Tongue (tissue), 2 donors: ENCODE measurements around the gene THSD4. TPM values are rescaled to one million over a fixed set of nuclear protein-coding genes. Genes with fewer than 3 reads are reported as not detected.
"Not testable (repeated sequence)": the region's sequence is repeated elsewhere in the genome, so short reads cannot be mapped to it uniquely, and the experiment has no call there.

Source experiments
- DNase-seq: peaks from one replicate; pipeline ENCODE4 v3.0.0-alpha.2; 2015
- total RNA-seq: library from RNA; depleted of rRNA; stranded (reverse); fragments of >200 nt; gene quantifications from one replicate; pipeline ENCODE4 v1.2.3, GENCODE V29; 2014

The THSD4 gene
- total RNA-seq, 1 donor from 2014 or later, result 43.2 TPM

- no peak for DNase-seq
Observed at GRCh38 chr15:71189718-71190117, 74.4 kb downstream of the THSD4 start.

DNA sequence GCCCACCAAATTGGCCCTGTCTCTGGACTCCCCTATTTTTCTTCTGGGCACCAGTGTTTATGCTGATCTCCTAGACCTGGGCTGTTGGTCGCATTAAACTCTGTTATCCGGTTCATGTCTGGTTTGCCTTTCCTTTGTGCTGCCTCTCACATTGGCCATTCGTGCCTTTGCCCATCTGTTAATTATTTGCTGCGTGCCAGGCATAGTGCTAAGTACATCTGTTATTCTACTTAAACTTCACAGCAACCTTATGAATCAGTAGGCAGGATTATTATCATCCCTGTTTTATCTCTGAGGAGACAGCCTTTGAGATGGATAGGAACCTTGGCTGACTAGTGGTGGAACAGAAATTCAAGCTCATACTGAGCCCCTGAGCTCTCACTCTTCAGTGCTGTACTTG lies 76.0 kb downstream of the THSD4 start:
- DNase-seq, result no peak

GRCh38 chr15:71192816-71193215 lies 77.5 kb downstream of the THSD4 start:
- peak; percentile 63 for DNase-seq

- no peak for DNase-seq
Observed at GRCh38 chr15:71194286-71194685, 79.0 kb downstream of the THSD4 start.

- DNase-seq, result no peak
Observed at GRCh38 chr15:71195242-71195641, 80.0 kb downstream of the THSD4 start.

DNA sequence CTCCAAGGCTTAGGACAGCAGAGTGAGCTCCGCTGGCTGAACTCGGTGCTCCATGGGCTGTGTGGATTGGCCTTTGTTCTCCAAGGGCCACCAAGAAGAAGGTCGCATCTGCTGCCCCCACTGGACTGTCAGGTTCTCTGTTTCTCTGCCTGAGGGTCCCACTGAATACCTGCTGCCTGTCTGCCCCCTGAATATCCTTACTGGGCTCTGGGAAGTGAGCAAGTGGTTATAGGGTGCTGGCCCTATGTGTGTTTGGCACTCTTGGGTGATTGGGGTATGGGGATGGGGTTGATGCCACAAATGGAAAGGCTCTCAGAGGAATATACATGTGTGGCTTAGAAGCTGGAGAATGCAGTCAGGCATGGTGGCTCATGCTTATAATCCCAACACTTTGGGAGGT lies 82.3 kb downstream of the THSD4 start:
- no peak for DNase-seq

- DNase-seq, result no peak
Observed at GRCh38 chr15:71198846-71199245, 83.6 kb downstream of the THSD4 start.

DNA sequence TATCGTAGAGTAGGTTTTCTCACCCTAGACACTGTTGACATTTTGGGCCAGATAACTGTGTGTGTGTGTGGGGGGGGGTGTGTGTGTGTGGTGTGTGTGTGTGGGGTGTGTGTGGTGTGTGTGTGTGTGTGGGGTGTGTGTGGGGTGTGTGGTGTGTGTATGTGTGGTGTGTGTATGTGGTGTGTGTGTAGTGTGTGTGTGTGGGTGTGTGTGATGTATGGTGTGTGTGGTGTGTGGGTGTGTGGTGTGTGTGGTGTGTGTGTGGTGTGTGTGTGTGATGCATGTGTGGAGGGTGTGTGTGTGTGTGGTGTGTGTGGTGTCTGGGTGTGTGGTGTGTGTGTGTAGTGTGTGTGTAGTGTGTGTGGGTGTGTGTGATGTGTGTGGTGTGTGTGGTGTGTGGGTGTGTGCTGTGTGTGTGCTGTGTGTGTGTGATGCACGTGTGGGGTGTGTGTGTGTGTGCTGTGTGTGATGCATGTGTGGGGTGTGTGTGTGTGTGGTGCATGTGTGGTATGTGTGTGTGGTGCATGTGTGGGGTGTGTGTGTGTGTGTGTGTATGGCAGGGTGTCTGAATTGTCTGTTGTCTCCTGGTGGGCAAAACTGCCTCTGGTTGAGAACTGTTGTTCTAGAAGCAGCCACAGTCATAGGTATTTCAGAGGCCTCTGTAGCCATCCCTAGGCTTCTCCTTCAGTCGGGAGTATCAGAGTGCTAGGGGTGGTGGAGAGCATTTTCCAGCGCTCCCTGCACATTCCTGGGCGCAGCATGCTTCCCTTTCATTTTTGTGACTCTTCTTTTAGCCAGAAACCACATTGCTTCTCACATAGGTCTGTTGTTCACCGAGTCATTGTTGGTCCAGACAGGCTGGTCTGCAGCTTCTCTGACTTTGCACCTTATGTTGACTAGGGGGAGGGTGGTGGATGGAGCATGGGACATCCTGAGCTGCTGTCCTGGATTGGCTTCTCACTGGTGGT lies 84.4 kb downstream of the THSD4 start:
- DNase-seq, result no peak

GRCh38 chr15:71201477-71201876 lies 86.2 kb downstream of the THSD4 start:
- peak; percentile 98 for DNase-seq

GRCh38 chr15:71202712-71203111 lies 87.4 kb downstream of the THSD4 start:
- DNase-seq, result peak; percentile 22

- DNase-seq, result peak; percentile 45
Observed at GRCh38 chr15:71203586-71204474, 88.6 kb downstream of the THSD4 start.

DNA sequence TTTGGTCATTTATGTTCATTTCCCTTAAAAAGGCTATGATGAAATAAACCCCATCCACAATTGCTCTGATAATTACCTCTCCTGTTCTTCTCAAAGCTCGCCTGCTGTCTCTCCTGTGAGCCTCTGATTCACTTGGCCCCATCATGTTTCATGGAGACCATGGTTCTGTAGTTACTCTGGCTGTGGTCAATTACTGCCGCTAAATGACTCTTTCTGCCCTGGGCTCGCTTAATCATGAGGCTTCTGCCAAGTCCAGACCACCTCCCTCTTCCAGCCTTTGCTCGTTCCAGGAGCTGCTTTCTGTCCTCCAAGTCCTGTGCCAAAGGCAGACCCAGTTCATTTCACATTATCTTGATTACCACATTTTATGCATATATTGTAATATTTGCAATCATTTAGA lies 91.9 kb downstream of the THSD4 start:
- DNase-seq, result no peak

DNA sequence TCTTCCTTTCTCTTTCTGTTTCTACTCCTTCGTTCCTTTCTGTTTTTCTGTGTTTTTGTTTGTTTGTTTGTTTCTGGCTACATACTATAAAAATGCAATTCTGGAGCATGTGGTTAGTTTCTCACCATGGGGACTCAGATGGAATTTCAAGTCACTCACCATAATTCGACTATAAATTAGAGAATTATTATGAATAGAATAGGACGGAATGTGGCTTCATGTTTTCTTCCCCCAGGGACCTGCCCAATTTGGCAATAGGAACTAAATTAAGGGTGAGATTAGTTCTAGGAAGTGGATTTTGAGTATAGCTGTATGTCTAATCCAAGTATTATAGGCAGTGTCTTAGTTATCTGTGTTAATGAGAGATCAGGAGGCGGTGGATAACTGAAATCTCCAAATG lies 96.9 kb downstream of the THSD4 start:
- no peak for DNase-seq

DNA sequence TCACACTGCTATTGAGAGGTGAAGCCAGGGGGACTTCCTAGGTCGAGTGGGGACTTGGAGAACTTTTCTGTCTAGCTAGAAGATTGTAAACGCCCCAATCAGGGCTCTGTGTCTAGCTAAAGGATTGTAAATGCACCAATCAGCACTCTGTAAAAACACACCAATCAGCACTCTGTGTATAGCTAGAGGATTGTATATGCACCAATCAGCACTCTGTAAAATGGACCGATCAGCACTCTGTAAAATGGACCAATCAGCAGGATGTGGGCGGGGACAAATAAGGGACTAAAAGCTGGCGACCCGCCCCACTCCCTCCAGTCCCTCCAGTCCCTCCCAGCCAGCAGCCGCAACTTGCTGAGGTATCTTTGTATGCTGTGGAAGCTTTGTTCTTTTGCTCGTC lies 98.7 kb downstream of the THSD4 start:
- DNase-seq, result not testable (repeated sequence)

DNA sequence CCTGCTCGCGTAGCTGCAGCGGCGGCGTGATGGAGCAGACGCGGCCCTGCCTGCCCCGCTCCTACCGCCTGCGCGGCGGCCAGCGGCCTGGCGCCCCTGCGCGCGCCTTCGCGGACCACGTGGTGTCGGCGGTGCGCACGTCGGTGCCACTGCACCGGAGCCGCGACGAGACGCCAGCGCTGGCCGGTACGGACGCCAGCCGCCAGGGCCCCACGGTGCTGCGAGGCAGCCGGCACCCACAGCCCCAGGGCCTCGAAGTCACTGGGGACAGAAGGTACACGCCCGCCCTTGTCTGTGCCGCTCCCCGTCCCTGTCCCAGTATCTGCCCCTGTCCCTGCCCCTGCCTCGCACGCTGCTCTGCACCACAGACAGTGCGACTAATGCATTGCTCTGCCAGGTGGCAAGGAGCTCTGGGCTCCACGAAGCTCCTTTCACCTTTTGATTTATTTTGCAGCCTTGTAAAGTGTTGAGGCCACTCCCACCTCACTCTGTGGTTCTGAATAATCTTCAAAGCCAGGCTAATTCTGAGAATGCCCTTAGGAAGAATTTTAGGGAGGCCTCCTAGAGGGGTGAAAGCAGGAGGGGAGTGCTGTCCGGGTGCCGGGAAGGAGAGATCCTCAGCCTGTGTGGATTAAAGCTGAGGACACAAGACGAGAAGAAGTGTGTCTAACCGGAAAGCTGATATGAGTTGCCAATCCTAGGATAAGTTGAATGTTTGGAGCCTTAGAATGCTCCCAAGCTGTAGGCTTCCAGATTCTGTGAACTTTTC lies 100.0 kb downstream of the THSD4 start:
- no peak for DNase-seq

GRCh38 chr15:71218272-71218805 lies 103.1 kb downstream of the THSD4 start:
- no peak for DNase-seq

DNA sequence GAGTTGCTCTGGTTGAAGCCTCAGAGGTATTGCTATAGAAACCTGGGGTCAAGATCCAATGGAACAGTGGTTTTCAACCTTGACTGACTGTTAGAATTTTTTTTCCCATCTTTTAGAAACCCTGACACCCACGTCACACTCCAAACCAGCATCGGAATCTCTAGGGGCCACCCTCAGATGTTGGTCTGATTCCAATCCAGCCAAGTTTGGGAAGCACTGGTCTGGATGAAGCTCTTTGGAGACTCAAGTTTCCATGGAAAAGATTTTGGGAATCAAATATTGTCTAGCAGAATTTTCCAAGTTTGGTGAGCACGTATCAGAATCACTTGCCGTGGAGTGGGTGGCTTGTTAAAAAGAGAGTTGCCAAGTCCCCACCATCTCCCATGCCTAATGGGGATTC lies 103.8 kb downstream of the THSD4 start:
- no peak for DNase-seq

DNA sequence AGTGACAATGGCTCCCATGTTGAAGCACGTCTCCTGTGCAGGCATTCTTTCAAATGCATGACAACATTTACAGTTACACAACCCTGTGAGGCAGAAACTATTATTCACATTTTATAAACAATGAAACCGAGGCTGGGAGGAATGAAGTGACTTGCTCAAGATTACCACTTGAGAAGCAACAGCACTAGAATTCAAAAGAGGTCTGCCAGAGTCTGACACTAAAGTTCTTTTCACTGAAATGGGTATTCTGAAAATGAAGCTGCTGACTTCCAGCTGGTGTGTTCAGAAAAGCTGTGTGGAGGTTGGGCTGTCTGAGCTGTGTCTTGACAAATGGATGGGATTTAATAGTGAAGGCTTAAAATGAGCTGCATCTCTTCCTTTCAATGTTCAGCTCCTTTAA lies 104.4 kb downstream of the THSD4 start:
- DNase-seq, result no peak

DNA sequence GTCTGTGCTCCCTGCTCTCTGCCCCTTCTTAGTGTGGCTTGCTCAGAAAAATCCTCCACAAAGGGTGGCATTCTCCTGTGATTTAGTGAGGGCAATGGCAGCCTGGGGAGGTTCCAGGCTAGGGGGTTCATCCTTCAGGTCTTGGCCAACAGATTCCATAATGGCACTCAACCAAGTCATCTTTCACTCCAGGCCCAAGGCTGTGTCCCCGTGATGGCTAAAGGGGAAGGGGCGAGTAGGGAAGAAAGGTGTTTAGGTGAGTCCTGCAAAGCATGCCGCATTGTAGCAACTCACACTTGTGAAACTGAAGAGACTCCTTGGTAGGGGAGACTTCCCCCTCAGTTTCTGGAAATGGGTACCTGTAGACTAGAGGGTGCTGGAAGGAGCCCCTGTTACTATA lies 105.6 kb downstream of the THSD4 start:
- DNase-seq, result no peak

DNA sequence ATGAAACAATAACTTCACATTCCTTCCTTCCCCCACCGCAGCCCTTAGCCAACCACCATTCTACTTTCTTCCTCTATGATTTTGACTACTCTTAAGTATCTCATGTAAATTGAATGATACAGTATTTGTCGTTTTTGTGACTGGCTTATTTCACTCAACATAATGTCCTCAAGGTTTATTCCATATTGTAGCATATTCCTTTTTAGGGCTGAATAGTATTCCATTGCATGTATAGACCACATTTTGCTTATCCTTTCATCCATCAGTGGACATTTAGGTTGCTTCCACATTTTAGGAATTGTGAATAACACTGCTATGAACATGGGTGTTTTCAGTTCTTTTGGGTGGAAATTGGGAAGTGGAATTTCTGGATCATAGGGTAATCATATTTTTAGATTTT lies 106.1 kb downstream of the THSD4 start:
- DNase-seq, result no peak

GRCh38 chr15:71223516-71223915 lies 108.2 kb downstream of the THSD4 start:
- DNase-seq, result no peak

DNA sequence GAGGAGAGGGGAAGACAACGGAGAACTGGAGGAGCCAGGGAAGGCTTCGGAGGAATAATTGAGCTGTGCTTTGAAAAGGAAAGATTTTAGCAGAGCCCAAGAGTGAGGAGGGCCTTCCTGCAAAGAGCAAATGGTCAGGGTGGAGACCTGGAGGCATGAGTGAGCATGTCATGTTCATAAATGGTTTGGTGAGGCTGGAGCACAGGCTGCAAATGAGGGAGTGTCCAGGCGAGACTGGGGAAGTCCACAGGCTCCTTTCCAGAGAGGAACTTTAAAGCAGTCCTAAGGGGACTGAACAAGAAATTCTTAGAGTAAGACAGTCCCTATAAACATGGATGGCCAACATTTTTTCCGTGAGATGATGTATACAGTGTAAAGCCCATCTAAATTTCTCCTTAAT lies 108.8 kb downstream of the THSD4 start:
- no peak for DNase-seq
